GM23338 (cell line): Measurements from ENCODE around the gene HMOX1. TPM values are rescaled to one million over a fixed set of nuclear protein-coding genes. Genes with fewer than 3 reads are reported as not detected.

Experiments used
- ATAC-seq: fragments of 200-7000 bp; cut with Tn5 transposase; 3 replicates; pipeline ENCODE4 v1.9.1; 2020
- DNase-seq: peaks from one replicate; pipeline ENCODE4 v3.0.0-alpha.2; 2015; ENCODE audit warnings: low spot score
- H2AFZ ChIP-seq: fragments of 200-600 bp; sonication (generic); 2 replicates; pipeline ENCODE4 v1.8.0; 2016; ENCODE audit warnings: antibody characterized with exemption, mild to moderate bottlenecking, moderate library complexity
- H3F3A ChIP-seq: fragments of 200-600 bp; sonication (generic); replicated peaks from 2 replicates; pipeline ENCODE4 v1.8.0; 2017; ENCODE audit warnings: antibody characterized with exemption, mixed run types, low read depth
- H3K27ac ChIP-seq: fragments of 200-600 bp; sonication (generic); 2 replicates; pipeline ENCODE4 v1.6.1; 2016; ENCODE audit warnings: low read depth
- H3K27me3 ChIP-seq: fragments of 200-600 bp; sonication (generic); 2 replicates; pipeline ENCODE4 v1.8.0; 2016; ENCODE audit warnings: mild to moderate bottlenecking, mixed run types, moderate library complexity; ENCODE audit not compliant: insufficient read depth
- H3K36me3 ChIP-seq: fragments of 200-600 bp; sonication (generic); 2 replicates; pipeline ENCODE4 v1.8.0; 2016; ENCODE audit warnings: mild to moderate bottlenecking; ENCODE audit not compliant: insufficient read depth
- H3K4me1 ChIP-seq: fragments of 200-600 bp; sonication (generic); 2 replicates; pipeline ENCODE4 v1.8.0; 2016; ENCODE audit warnings: mild to moderate bottlenecking, moderate library complexity; ENCODE audit not compliant: insufficient read depth
- H3K4me2 ChIP-seq: fragments of 200-600 bp; sonication (generic); 2 replicates; pipeline ENCODE4 v1.7.1; 2017; ENCODE audit warnings: mixed run types
- H3K4me3 ChIP-seq: fragments of 200-600 bp; sonication (generic); 2 replicates; pipeline ENCODE4 v1.6.1; 2016; ENCODE audit warnings: mixed run types
- H3K79me2 ChIP-seq: fragments of 200-600 bp; sonication (generic); replicated peaks from 2 replicates; pipeline ENCODE4 v1.8.0; 2017; ENCODE audit warnings: mild to moderate bottlenecking; ENCODE audit not compliant: insufficient read depth
- H3K9me2 ChIP-seq: fragments of 200-600 bp; sonication (generic); 2 replicates; pipeline ENCODE4 v1.8.0; 2017; ENCODE audit not compliant: insufficient read depth
- H4K20me1 ChIP-seq: fragments of 200-600 bp; sonication (generic); replicated peaks from 2 replicates; pipeline ENCODE4 v1.8.0; 2017; ENCODE audit warnings: mild to moderate bottlenecking; ENCODE audit not compliant: insufficient read depth
- H3K27ac Mint-ChIP-seq: 2 replicates; pipeline ENCODE4 v1.8.0; 2020; ENCODE audit warnings: inconsistent platforms, mild to moderate bottlenecking, moderate library complexity, mixed read lengths
- H3K27me3 Mint-ChIP-seq: 3 replicates; pipeline ENCODE4 v1.8.0; 2022; ENCODE audit warnings: low read depth, mild to moderate bottlenecking, moderate library complexity, mixed read lengths, inconsistent platforms; ENCODE audit not compliant: insufficient read depth, poor library complexity
- H3K36me3 Mint-ChIP-seq: 3 replicates; pipeline ENCODE4 v1.8.0; 2021; ENCODE audit warnings: low read depth, mild to moderate bottlenecking, inconsistent platforms, moderate library complexity, mixed read lengths
- H3K4me1 Mint-ChIP-seq: 3 replicates; pipeline ENCODE4 v1.8.0; 2020; ENCODE audit warnings: mild to moderate bottlenecking, inconsistent platforms, mixed read lengths
- H3K4me3 Mint-ChIP-seq: 3 replicates; pipeline ENCODE4 v1.8.0; 2021; ENCODE audit warnings: moderate library complexity, mild to moderate bottlenecking, inconsistent platforms, mixed read lengths
- H3K9me3 Mint-ChIP-seq: 3 replicates; pipeline ENCODE4 v1.8.0; 2020; ENCODE audit warnings: moderate library complexity, mild to moderate bottlenecking, inconsistent platforms, mixed read lengths
- CREB1 ChIP-seq: fragments of 250-450 bp; sonication (Bioruptor Pico); IDR thresholded peaks from 2 replicates; pipeline ENCODE4 v1.5.0; 2020; ENCODE audit warnings: low read depth, mild to moderate bottlenecking, moderate library complexity
- CTCF ChIP-seq, 2 experiments: fragments of 200-600 bp in 1 of 2; sonication (generic) in 1 of 2; conservative IDR thresholded peaks; 2 replicates each; pipeline versions ENCODE4 v1.5.1 to v1.6.1; 2016 to 2017; ENCODE audit warnings: antibody characterized with exemption in 2 of 2, low read depth in 2 of 2, mild to moderate bottlenecking in 2 of 2, moderate library complexity in 1 of 2
- ETS1 ChIP-seq: IDR thresholded peaks from 2 replicates; pipeline ENCODE4 v1.6.1; 2016; ENCODE audit warnings: antibody characterized with exemption
- EZH2 ChIP-seq: fragments of 200-600 bp; sonication (generic); IDR thresholded peaks from one replicate; pipeline ENCODE4 v1.8.0; 2017; ENCODE audit warnings: antibody characterized with exemption, mild to moderate bottlenecking, low read depth; ENCODE audit not compliant: unreplicated experiment
- EZH2phosphoT487 ChIP-seq: fragments of 200-600 bp; sonication (generic); IDR thresholded peaks from one replicate; pipeline ENCODE4 v1.8.1; 2018; ENCODE audit warnings: antibody characterized with exemption; ENCODE audit not compliant: unreplicated experiment
- JUNB ChIP-seq: IDR thresholded peaks from one replicate; pipeline ENCODE4 v1.6.1; 2016; ENCODE audit warnings: antibody characterized with exemption; ENCODE audit not compliant: unreplicated experiment
- POLR2AphosphoS5 ChIP-seq: IDR thresholded peaks from 2 replicates; pipeline ENCODE4 v1.6.1; 2016; ENCODE audit warnings: antibody characterized with exemption, low read depth
- STAT1 ChIP-seq: IDR thresholded peaks from one replicate; pipeline ENCODE4 v1.6.1; 2016; ENCODE audit warnings: antibody characterized with exemption; ENCODE audit not compliant: unreplicated experiment
- ZNF331 ChIP-seq: fragments of 250-450 bp; sonication (Bioruptor Pico); IDR thresholded peaks from 2 replicates; pipeline ENCODE4 v1.5.0; 2020; ENCODE audit warnings: low read depth, mild to moderate bottlenecking, moderate library complexity
- polyA plus RNA-seq: library from polyadenylated mRNA; unstranded; fragments of >200 nt; fragmentation: Nextera tagmentation; extraction: Ambion mirVana; gene quantifications from 2 replicates; pipeline ENCODE4 v1.2.1, GENCODE V29; 2016
- total RNA-seq: library from RNA; depleted of rRNA; stranded (reverse); fragments of >200 nt; shearing (Covaris generic); gene quantifications from 2 replicates; pipeline ENCODE4 v1.2.3, GENCODE V29; 2014

Gene HMOX1
- total and polyA plus RNA-seq, 2 experiments from 2014 or later, result 10.9 to 22.6 TPM

- no peaks in the 10 kb centered on the region for H3K36me3 ChIP-seq
- no peaks in the 10 kb centered on the region for H3K79me2 ChIP-seq
- no peak overlapping the region for H2AFZ ChIP-seq
- no peaks in the 10 kb centered on the region; the same call in 2 of the 3 replicates for H3K36me3 Mint-ChIP-seq
- peaks cover 11% of the 10 kb centered on the region for H3K27me3 ChIP-seq
- no peak for ATAC-seq
- peaks cover 7% of the 10 kb centered on the region for H3K4me1 ChIP-seq
- H4K20me1 ChIP-seq, result no peaks in the 10 kb centered on the region
- peaks cover 9% of the 10 kb centered on the region for H3K27me3 Mint-ChIP-seq
- no peaks in the 10 kb centered on the region for H3K9me3 Mint-ChIP-seq
- DNase-seq, result no peak
- H3K4me1 Mint-ChIP-seq, result peaks cover 22% of the 10 kb centered on the region
- H3K4me2 ChIP-seq, result no peak overlapping the region
- H3F3A ChIP-seq, result peaks cover 4% of the 10 kb centered on the region; the same call in 1 of the 2 replicates
- TF ChIP-seq JUNB, result no peak
- no peak overlapping the region for H3K27ac ChIP-seq
- no peak overlapping the region for H3K27ac Mint-ChIP-seq
- H3K9me2 ChIP-seq, result no peaks in the 10 kb centered on the region
- no peak overlapping the region for H3K4me3 Mint-ChIP-seq
- H3K4me3 ChIP-seq, result no peak overlapping the region
Observed at GRCh38 chr22:35349368-35349703, 31.6 kb upstream of the HMOX1 start.

- Mint-ChIP-seq H3K27ac (peak overlapping the region; percentile 67; the same call in 1 of the 2 replicates), H3K27me3 (peaks cover 9% of the 10 kb centered on the region), H3K4me1 (peaks cover 22% of the 10 kb centered on the region), H3K9me3 (no peaks in the 10 kb centered on the region), H3K4me3 (no peak overlapping the region), H3K36me3 (no peaks in the 10 kb centered on the region)
- no peaks in the 10 kb centered on the region for H4K20me1 ChIP-seq
- no peaks in the 10 kb centered on the region for H3K36me3 ChIP-seq
- peak overlapping the region; percentile 89; the same call in 1 of the 2 replicates for H3K4me3 ChIP-seq
- peaks cover 4% of the 10 kb centered on the region; the same call in 1 of the 2 replicates for H3F3A ChIP-seq
- DNase-seq (no peak), ATAC-seq (no peak)
- no peak overlapping the region for H2AFZ ChIP-seq
- H3K79me2 ChIP-seq, result no peaks in the 10 kb centered on the region
- H3K4me2 ChIP-seq, result peak overlapping the region; percentile 96; the same call in 1 of the 2 replicates
- H3K27ac ChIP-seq, result no peak overlapping the region
- H3K4me1 ChIP-seq, result peaks cover 7% of the 10 kb centered on the region
- no peaks in the 10 kb centered on the region for H3K9me2 ChIP-seq
- no peak for TF ChIP-seq EZH2phosphoT487
- TF ChIP-seq CREB1, result no peak
- no peak for TF ChIP-seq ETS1
- no peak for TF ChIP-seq STAT1
- H3K27me3 ChIP-seq, result peaks cover 11% of the 10 kb centered on the region
Observed at GRCh38 chr22:35349704-35350538, 31.0 kb upstream of the HMOX1 start.

GRCh38 chr22:35350539-35351503 is 30.1 kb upstream of the HMOX1 start:
- Histone ChIP-seq H3K9me2 (no peaks in the 10 kb centered on the region), H4K20me1 (no peaks in the 10 kb centered on the region), H3K27ac (no peak overlapping the region), H2AFZ (peak overlapping the region; percentile 99), H3K79me2 (no peaks in the 10 kb centered on the region), H3K4me3 (peak overlapping the region; percentile 89), H3F3A (peaks cover 4% of the 10 kb centered on the region; the same call in 1 of the 2 replicates), H3K4me1 (peaks cover 7% of the 10 kb centered on the region), H3K36me3 (no peaks in the 10 kb centered on the region), H3K27me3 (peaks cover 11% of the 10 kb centered on the region), H3K4me2 (peak overlapping the region; percentile 96)
- TF ChIP-seq EZH2 (no peak), POLR2AphosphoS5 (0 out of 2 replicates have a peak, but pooled peaks have one; percentile 39), CREB1 (no peak), CTCF (conservative IDR thresholded peaks at IDR 0.05; ENCODE audit: low read depth in 2 of 2) (peak; percentile 64 to 94), ZNF331 (CRISPR knock-in tag) (no peak)
- peak overlapping the region; percentile 67 for H3K27ac Mint-ChIP-seq
- H3K9me3 Mint-ChIP-seq, result no peaks in the 10 kb centered on the region
- H3K4me3 Mint-ChIP-seq, result peak overlapping the region; percentile 82
- H3K4me1 Mint-ChIP-seq, result peaks cover 22% of the 10 kb centered on the region
- peak; percentile 92 for DNase-seq
- H3K36me3 Mint-ChIP-seq, result no peaks in the 10 kb centered on the region
- peak; percentile 93 for ATAC-seq
- H3K27me3 Mint-ChIP-seq, result peaks cover 14% of the 10 kb centered on the region
